GM10248 (cell line): Measurements from ENCODE around the gene CAMTA1.

Experiments used
- CTCF ChIA-PET: fragments of 300-600 bp; sonication (Branson Sonifier 250); formaldehyde crosslinking; extraction: SDS; loops from one replicate; lab custom pipeline; 2021; ENCODE audit warnings: antibody characterized with exemption; lab: Yijun Ruan, JAX
- POLR2A ChIA-PET: fragments of 350-650 bp; sonication (Branson Sonifier 250); formaldehyde crosslinking; extraction: SDS; loops from one replicate; lab custom pipeline; 2020; ENCODE audit warnings: antibody characterized with exemption; lab: Yijun Ruan, JAX
- DNase-seq: peaks from one replicate; pipeline ENCODE4 v3.0.0; 2012; ENCODE audit errors: extremely low spot score
- TF ChIP-seq, protein P1 (sequence below): IDR thresholded peaks from 2 replicates; pipeline ENCODE4 v1.5.1; 2012; ENCODE audit warnings: mild to moderate bottlenecking, low read depth; ENCODE audit errors: extremely low read depth, missing control alignments, control extremely low read depth

The CAMTA1 gene

DNA sequence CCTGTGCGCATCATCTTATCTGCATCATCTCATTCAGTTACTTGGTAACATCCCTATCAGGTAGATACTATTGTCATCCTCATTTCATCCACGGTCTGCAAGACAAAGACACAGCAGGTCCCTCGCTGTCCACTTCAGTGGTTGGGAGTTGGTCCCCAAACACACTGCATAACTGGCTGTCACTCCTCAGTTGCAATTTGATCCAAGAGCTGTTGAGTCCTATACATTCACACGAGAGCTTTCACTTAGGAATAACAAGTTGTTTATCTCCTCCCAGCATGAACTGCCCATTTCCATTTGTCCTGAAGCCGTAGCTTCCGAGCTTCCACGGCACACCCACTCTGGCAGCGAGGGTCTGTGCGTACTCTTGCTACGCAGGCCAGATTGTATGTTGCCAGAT, 472.0 kb downstream of the CAMTA1 start:
- TF ChIP-seq, protein P1, sequence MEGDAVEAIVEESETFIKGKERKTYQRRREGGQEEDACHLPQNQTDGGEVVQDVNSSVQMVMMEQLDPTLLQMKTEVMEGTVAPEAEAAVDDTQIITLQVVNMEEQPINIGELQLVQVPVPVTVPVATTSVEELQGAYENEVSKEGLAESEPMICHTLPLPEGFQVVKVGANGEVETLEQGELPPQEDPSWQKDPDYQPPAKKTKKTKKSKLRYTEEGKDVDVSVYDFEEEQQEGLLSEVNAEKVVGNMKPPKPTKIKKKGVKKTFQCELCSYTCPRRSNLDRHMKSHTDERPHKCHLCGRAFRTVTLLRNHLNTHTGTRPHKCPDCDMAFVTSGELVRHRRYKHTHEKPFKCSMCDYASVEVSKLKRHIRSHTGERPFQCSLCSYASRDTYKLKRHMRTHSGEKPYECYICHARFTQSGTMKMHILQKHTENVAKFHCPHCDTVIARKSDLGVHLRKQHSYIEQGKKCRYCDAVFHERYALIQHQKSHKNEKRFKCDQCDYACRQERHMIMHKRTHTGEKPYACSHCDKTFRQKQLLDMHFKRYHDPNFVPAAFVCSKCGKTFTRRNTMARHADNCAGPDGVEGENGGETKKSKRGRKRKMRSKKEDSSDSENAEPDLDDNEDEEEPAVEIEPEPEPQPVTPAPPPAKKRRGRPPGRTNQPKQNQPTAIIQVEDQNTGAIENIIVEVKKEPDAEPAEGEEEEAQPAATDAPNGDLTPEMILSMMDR, result no peak
- no peak for DNase-seq
- ChIA-PET CTCF (no interaction called here), POLR2A (no interaction called here)

DNA sequence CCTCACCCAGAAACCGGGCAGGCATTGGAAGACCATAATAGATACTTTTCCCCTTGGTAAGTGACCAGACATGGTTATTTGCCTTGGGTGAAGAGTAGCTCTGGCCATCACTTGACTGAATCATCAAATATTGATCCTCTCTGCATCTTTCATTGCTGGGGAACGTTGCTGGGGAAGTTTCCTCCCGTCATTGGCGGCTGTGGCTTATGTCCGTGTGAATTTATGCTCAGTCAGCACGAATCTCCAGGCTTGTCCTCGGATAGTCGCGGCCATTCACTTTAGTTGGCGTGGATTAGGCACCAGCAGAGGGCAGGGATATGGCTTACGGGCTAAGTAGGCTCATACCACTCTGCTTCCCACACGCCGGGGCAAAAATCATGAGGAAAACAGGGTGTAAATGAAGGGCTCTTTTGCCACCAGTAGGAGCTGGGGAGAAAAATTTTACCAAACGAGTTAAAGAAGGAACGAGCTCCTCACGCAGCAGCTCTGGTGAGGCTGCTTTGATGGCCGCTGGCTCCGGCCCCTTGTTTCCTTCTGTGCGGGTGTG, 473.4 kb downstream of the CAMTA1 start:
- no peak for DNase-seq
- ChIA-PET CTCF (no interaction called here), POLR2A (no interaction called here)
- TF ChIP-seq, protein P1, result no peak

DNA sequence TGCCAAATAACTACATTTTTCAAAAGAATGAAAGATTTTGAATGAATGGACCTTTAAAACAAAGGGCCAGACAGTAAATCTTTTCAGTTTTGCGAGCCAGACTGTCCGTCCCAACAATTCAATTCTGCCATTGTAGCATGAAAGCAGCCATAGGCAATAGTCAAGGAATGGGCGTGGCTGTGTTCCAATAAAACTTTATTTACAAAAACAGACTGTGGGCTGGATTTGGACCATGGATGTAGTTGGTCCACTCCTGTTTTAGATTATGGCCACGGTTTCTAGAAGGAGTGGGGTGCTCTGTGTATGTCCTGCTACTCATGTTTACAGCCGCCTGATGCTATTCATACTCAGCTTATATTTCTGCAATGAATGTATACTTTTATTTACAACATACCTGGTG, 474.7 kb downstream of the CAMTA1 start:
- ChIA-PET POLR2A (no interaction called here), CTCF (no interaction called here)
- DNase-seq, result no peak
- TF ChIP-seq, protein P1, result no peak

DNA sequence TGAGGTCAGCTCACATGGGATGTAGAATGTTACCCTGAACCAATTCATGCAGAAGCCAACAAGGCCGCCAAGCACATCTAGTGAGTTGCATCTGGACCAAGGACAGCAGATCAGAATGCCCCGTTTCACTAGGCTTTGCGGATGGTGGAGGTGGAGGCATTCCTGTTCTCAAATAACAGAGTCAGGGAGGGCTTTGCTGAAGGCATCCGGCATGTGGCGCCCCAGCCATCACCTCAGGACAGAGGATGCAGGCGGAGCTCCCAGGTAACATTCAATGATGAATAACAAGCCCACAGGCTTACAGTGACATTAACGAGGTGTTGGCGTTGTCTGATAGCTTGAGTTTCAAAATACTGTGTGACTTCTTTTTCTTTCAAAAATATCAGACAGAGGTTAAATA, 476.2 kb downstream of the CAMTA1 start:
- ChIA-PET CTCF (no interaction called here), POLR2A (no interaction called here)
- TF ChIP-seq, protein P1, result no peak

DNA sequence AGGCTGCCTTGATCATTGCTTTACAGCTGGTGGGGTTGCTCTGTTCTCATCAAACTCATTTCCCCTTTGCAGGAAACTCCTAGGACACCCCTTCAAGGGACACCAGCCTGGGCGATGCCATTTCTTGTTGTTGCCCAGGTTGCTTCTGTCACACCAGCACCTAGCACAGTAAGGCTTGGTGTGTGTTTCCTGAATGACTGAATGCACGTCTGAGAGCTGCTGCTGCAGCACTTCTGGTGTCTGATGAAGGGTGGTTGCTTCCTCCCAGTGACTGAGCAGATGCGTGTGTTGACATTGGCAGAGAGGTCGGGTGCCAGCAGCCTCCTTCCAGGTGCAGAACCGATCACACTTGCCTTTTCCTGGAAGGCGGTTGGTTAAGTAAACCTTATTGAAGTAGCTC, 477.4 kb downstream of the CAMTA1 start:
- no peak for DNase-seq
- ChIA-PET CTCF (no interaction called here), POLR2A (no interaction called here)
- TF ChIP-seq, protein P1, result no peak

More for the DNA sequence above, 476.2 kb downstream of the CAMTA1 start:
- no peak for DNase-seq

DNA sequence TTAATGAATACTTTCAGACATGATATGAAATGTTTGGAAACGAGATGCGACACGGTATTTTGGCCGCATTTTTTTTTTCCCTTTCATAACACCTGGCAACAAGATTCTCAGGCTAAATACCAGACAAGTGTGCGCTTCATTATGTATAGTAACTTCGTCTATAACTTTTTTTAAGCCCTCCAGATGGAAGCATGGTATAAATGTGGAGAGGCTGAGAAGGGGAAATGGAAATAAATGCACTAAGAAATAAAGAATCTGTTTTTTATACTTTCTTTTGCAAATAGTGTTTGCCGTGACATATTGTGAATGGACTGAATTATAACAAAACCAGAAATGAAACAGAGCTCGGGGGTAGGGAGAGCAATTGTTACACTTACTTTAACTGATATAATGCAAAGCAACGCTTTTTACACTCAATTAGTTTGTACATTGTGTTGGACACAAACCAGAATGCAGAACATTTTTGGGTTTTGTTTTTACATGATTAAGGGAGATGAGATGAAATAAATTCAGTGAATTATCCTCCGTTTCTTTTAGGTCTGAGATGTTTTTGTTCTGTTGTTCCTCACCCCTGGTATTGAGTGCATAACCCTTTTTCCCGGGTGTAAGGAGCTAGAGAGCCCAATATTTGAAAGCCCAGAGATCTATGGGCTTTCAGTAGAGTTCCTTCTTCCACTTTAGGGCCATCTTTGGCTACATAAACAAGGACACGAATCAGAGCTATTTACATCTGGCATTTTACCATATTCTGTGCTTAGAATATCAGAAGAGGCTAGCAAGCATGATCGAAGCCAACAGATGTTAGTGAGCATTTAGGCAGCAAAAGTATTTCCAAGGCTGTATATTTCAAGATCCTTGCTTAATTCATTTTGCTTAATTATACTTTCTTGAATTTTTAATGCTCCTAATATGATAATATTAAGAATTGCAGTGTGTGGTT, 478.0 kb downstream of the CAMTA1 start:
- TF ChIP-seq, protein P1, result no peak
- DNase-seq, result no peak
- POLR2A ChIA-PET, result no interaction called here
- CTCF ChIA-PET, result interaction anchor here (1.0 kb wide), 1 partner anchor 8 kb away, joined by 3 read pairs; no protein-coding TSS in a partner anchor
